SH-SY5Y (cell line): ENCODE measurements around the gene LRRC10B.
A peak's percentile ranks its signal among the peaks of the same experiment; 100 is the strongest.

Source experiments
- GATA2 ChIP-seq: IDR thresholded peaks from 2 replicates; pipeline ENCODE4 v1.6.1; 2011; ENCODE audit warnings: mild to moderate bottlenecking, low read depth, low read length
- GATA3 ChIP-seq: IDR thresholded peaks from 2 replicates; pipeline ENCODE4 v1.6.1; 2011; ENCODE audit warnings: low read depth, mild to moderate bottlenecking, low read length, moderate library complexity

Gene LRRC10B

DNA sequence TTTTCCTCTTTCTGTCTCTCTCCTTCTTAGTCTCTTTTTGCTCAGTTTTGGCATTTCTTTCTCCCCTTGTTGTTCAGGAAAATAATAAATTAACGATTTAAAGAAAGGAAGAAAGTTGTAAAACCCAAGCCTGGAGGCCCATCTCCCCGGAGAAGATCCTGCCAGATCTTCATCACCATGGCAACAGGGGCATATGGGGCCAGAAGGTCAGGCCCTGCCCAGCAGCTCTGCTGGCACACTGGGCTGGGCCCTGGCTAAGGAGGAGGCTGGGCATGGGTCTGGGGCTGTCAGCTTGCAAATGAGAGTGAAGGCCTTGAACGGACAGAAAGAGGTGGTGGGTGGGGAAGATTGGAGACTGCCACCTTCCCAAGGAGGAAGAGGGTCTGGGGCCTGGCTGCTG, 2.8 kb downstream of the LRRC10B start:
- TF ChIP-seq GATA2 (no peak), GATA3 (no peak)

DNA sequence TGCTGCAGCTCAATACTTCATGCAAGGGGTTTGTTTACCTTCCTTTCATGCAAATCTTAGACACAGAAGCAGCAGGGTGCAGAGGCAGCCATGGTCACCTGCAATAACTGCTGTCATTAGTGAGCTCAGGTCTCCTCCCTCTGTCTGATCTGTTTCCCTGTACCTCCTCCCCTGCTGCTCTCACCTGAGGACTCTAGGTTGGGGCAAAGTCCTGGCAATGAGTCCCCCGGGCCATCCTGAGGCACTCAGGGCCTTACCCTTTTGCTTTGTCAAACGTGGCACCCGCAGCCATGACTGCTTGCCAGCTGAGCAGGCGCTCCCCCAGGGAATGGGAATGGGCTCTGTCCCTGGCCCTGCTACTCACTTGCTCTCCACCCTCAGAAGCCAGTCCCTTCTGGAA, 3.9 kb downstream of the LRRC10B start:
- TF ChIP-seq GATA2: no peak
- TF ChIP-seq GATA3: no peak

DNA sequence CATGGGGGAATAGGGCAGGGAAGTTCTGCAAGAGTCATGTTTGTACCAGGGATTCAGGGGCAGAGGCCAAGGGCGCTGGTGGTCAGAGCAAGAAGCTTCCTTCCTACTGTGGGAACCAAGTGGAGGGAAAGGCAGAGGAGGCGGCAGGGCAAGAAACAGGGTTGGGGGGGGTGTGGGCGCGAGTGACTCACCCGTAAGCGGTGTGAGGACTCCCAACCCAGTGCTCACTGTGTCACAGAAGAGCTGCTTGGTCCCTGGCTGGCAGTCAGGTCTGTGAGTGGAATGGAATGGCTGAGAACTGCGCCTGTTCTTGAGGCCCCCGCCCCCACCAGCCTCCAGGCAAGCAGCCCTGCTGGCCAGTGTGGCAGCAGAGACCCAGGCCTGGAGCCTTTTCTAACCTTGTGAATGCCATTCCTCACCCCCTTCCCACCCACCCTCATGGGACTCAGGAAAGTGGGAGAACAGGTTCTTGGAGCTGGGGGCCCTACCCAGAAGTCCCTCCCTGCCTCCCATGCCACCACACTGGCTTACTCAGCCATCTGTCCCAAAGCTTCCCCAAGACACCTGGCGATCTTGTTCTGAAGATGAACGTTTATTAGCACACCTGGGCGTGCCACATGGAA, 4.7 kb downstream of the LRRC10B start:
- TF ChIP-seq GATA3 (no peak), GATA2 (no peak)

DNA sequence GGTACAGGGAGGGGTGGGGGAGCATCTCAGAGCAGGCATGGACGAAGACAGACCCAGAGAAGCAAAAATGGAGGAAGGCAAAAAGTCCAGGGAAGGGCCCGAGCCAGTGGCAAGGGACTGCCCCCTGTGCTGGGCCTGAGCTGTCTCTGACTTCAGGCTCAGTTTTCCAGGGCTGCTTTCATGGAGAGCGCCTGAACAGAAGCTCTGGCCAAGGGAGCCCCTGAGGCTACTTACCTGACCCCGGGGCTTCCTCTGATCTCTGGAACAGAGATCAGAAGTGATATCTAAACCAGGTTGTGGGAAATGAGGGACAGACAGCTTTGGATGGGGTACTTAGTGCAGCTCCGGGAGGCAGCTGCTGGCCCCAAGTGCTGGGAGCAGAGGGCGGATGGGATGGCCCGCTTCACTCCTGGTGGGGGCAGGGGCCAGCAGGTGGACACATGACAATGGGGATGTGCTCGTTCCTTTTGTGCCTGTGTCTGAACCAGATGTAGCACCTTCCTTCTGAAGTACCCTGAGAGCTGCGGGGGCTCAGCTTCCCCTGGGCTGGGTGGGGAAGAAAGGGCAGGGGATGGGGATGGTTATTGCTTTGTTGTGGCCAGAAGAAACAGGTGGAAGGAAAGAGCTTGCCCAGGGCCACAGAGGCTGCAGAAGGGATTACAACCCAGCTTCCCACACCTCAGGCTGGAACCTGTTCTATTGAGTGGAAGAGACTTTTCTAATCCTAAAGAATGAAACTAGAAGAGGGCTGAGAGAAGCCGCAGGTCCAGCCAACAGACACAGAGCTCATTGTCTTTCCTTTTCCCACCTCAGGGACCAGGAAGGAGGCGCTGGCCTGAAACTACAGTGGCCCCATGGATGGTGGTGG, 5.7 kb downstream of the LRRC10B start:
- TF ChIP-seq GATA2 (peak; percentile 26; the same call in 1 of the 2 replicates), GATA3 (no peak)

DNA sequence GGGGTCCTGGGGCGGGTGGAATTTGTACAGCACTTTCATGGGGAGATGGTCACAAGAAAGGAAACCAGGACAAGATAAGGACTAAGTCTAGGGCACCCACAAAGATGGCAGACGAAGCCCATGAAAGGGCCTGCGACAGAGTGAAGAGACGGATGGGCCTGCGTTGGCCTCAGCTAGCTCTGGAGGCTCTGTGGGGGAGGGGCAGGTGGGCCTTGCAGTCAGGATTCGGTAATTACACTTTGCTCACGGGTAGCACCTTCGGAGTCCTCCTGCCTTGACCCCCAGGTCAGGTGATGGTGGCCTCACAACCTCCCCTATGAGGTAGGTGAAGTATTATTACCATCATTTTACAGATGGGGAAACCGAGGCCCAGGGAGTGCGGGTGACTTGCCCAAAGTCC, 7.1 kb downstream of the LRRC10B start:
- TF ChIP-seq GATA3: no peak
- no peak for TF ChIP-seq GATA2

DNA sequence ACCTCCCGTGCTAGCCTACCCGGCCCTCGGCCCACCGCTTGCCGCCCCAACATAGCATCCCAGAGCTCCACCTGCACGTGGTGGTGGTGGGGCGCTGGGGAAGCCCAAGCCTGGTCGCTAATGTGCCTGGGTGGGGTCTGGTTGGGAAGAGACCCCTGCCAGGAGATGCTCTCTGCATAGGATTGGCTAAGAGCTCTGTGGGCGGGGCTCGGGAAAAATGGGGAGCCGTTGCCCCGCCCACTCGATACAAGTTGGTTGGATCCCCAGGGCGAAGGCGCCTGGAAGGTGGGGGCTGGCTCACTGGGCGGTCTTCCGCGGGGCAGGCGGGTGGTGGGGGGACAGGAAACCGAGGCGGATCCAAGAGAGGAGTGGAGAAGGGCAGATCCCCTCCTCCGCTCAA, 7.6 kb downstream of the LRRC10B start:
- TF ChIP-seq GATA3: no peak
- TF ChIP-seq GATA2: no peak

DNA sequence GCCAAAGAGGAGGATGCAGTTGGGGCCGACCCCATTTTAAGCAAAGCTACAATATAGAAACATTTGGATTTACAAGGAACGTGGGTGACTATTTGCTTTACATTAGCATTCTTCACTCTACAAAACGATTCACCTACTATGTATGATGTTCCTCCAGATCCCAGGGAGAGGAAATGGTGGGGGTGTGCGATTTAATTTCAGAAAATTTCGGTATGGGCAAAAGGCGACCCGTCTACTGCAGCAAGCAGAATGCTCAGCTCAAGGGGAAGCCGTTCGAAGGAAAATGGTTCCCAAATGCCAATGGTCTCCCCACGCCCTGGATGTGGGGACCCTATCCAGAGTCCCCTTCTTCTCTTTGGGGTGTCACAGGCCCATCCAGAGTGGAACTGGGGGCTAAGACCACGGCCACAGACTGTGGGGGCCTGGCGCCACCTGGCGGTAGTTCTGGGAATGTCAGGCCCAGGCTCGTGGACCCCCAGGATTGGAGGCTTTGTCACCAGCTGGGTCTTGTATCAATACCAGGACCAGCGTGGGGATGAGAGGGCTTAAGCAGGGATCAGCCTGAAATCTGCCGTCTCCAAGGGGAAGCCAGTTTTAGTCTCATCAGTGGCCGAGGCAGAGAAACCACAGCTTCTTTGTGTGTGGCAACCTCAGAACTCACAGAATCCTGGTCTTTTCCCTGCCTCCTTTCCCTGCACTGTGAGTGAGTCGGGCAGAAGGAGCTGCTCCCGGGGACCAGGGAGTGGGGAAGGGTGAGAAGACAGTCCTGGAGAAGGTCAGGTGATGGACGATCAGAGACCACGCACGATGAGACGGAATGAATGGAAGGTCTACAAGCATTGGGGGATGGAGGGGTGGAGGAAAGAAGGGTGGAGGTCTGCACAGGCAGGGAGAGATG, 8.4 kb downstream of the LRRC10B start:
- TF ChIP-seq GATA3 (no peak), GATA2 (no peak)

DNA sequence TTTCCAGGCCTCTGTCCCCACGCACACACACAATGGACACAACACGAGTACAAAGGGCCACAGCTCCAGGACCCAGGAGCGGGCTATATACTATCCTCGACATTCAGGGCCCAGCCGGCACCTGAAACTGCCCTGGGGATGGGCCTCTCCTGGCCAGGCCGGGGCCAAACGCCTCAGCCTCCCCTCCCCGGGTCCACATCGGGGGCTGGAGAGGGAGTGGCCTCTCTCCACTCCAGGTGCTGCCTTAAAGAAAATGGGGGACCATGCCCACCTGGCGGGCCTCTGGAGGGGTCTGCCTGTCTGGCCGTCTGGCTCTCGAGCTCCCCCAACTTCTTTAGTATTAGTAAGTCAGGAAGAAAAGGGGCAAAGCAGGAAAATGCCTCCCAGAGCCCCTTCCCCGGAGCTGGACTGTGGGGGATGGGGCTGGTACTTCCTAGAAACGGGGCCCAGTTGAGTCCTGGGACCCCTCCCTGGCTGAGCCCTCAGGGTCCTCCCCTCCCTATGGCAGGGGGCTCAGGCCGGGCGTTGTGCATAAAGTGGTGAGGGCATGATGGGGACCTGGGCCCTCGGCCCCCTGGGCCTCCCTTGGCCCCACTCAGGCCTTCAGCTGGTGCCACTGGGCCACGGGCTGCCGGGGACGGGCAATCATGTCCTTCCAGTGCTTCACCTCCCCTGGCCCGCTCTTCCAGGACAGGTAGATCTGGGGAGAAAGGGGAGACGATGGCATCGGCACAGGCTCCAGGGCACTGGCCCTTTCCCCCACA, 9.7 kb downstream of the LRRC10B start:
- TF ChIP-seq GATA2: no peak
- TF ChIP-seq GATA3: no peak

DNA sequence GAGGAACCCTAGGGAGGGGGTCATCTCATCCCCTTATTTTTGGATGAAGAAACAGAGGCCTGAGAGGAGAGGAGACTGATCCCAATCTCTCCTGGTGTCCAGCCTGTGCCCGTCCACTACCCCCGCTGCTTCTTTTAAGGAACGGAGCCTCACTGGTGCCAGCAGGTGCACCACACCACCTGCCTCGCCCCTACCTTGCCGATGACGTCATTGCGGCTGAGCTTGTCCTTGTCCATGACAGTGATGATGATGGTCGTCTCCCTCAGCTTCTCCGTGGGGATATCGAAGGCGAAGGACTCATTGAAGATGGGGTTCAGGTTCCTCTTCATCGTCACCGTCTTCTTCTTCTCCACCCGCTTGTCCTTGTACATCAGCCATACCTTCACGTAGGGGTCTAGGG, 14.3 kb downstream of the LRRC10B start:
- TF ChIP-seq GATA2: no peak
- no peak for TF ChIP-seq GATA3

DNA sequence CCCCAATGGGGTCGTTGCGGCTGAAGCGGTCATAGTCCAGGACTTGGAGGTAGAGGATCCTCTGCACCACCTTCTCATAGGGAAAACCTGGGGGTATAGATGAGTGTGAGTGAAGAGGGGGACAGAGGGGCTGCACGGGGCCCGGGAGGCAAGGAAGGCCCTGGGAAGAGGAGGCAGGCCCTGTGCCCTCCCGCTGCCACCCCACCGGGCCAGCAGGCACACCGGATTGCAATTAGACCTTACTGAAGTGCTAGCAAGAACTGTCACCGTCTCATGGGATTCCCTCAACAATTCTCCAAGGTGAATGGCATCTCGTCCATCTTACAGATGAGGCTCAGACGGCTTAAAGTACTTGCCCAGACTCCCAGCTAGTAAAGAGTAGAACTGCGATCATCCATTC, 15.9 kb downstream of the LRRC10B start:
- TF ChIP-seq GATA2 (no peak), GATA3 (no peak)

DNA sequence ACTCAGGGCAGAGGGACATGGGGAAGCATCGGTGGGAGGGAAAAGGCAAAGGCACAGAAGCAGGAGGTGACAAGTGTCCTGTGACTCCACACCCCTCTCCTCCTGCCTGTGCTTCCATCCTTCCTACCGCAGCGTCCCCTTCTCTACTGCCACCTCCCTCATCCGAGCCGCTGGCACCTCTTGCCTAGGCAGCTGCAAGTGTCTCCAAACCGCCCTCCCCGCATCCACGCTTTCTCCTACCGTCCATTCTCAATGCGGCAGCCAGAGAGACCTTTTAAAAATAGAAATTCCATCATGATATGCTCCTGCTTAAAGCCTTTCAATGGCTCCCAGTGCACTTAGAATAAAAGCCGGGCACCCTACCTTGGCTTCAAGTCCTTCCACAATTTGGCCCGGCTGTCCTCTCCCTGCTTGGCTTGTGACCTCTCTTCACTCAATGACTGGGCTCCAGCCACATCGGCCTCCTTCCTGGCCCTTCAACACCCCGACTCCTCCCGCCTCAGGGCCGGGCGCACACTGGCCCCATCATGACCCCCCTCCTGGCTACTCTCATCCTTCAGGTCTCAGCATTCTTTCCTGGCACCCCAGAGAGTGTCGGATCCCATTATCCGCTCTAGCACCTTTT, 16.5 kb downstream of the LRRC10B start:
- TF ChIP-seq GATA3 (no peak), GATA2 (no peak)

DNA sequence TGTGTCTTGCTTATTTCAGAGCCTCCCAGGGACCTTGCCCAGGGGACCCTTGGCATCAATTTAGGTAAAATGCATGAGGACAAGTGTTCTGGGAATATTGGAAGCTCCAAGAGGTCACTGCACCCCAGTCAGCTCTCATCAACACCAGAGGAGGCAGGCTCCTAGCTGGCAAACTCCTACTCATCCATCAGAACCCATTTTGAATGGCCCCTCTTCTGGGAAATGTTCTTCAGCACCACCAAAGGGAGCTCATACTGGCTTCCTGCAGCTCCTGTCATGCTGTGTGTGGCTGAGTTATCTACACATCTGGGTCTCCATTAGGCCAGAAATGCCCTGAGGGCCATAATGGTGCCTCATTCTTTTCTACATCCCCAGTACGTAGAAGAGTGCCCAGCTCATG, 17.7 kb downstream of the LRRC10B start:
- TF ChIP-seq GATA2 (peak; percentile 38; the same call in 1 of the 2 replicates), GATA3 (no peak)

DNA sequence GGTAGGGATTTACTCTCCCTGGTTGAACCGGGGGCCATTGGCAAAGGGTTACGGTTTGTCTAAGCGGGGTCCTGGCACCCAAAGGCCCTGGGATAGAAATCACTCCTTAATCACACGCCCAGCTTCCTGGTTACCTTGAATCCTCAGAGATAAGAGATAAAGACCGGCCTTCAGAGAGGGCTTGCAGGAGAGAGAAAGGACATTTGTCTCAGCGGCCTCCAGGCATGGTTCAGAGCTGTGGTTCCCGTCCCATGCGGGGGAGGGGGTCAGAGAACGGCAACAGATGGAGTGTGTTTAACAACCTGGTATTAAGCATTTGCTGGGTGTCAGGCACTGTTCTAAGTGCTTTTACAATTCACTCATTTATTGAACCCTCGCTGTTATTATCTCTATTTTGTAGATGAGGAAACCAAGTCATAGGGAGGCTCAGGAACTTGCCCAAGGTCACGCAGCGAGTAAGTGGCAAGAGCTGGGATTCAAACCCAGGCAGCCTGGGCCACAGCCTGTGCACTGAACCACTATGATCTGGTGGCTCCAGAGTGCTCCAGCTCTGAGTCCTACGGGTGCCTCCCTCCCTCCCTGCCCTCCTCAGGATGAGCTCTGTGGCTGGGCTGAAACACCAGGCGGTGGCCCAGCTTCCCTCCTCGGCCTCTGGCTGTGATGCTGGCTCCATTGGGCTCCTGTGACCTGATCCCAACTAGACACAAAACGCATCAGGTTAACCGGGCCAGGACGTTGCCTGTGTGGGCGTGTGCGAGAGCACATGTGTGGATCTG, 18.6 kb downstream of the LRRC10B start:
- TF ChIP-seq GATA3: no peak
- TF ChIP-seq GATA2: peak; percentile 55
